Lung microvascular endothelial cell (primary cell): ENCODE measurements around the gene SLC9C2. TPM values are rescaled to one million over a fixed set of nuclear protein-coding genes. Genes with fewer than 3 reads are reported as not detected.

Experiments
- DNase-seq, 2 donors: peaks; one replicate each; pipeline versions ENCODE4 v3.0.0 to v3.0.0-alpha.2; 2010; ENCODE audit warnings: low read depth in 2 of 2
- total RNA-seq: library from RNA; depleted of rRNA; stranded (reverse); fragments of >200 nt; gene quantifications from 2 replicates; pipeline ENCODE4 v1.2.1, GENCODE V29; 2014

The SLC9C2 gene
- total RNA-seq, 1 donor from 2014 or later, result not detected

GRCh38 chr1:173462666-173463065 lies 140.2 kb downstream of the SLC9C2 start:
- peak in 1 of 2 donors; percentile 7 for DNase-seq

- no peak for DNase-seq
Observed at GRCh38 chr1:173459885-173460284, 143.0 kb downstream of the SLC9C2 start.

DNA sequence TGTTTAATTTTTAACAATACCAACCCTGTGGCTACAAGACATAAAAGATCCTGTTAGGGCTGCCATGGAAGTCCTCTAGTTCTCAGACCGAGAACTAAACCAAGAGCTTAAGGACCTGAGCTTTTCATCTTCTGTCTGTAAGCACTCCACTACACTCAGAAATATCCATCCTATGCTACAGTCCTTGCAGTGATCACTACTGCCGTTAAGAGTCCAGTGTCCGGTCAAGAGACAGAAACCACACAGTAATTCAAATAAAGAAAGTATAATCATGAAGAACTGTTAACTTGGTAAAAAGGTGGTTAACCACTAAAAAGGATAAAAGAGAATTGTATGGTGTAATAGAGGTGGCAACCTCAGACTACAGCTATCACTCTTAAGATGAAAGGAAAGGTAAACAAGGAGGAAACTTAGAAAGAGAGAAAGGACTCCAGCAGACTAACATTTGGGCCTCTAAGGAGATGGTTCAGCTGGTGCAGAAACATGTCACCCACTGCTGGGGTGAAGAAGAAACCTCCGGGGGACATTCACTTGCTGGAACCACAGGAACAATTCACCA lies 147.8 kb downstream of the SLC9C2 start:
- no peak for DNase-seq

- DNase-seq, result no peak
Observed at GRCh38 chr1:173453982-173454381, 148.9 kb downstream of the SLC9C2 start.

- DNase-seq, result peak in 1 of 2 donors; percentile 23
Observed at GRCh38 chr1:173451981-173452380, 150.9 kb downstream of the SLC9C2 start.

Other genes starting within 250 kb of the SLC9C2 start
- 100.0 and 116 TPM in 2 replicates for gene PRDX6, start 125.7 kb downstream of the SLC9C2 start, total RNA-seq
- not detected in 2 replicates for gene TEX50, start 32.3 kb upstream of the SLC9C2 start, total RNA-seq
- gene ANKRD45, start 66.8 kb upstream of the SLC9C2 start, total RNA-seq, result not detected in 2 replicates
- 25.1 and 38.1 TPM in 2 replicates for gene KLHL20, start 111.9 kb upstream of the SLC9C2 start, total RNA-seq
- 8.9 and 10.2 TPM in 2 replicates for gene DARS2, start 221.6 kb upstream of the SLC9C2 start, total RNA-seq
- 4.8 and 8.7 TPM in 2 replicates for gene CENPL, start 221.8 kb upstream of the SLC9C2 start, total RNA-seq